ENCODE measurements around the gene IGF1R.
A peak's percentile ranks its signal among the peaks of the same experiment; 100 is the strongest.
"Not testable (repeated sequence)": the region's sequence is repeated elsewhere in the genome, so short reads cannot be mapped to it uniquely, and the experiment has no call there.

IGF1R gene

DNA sequence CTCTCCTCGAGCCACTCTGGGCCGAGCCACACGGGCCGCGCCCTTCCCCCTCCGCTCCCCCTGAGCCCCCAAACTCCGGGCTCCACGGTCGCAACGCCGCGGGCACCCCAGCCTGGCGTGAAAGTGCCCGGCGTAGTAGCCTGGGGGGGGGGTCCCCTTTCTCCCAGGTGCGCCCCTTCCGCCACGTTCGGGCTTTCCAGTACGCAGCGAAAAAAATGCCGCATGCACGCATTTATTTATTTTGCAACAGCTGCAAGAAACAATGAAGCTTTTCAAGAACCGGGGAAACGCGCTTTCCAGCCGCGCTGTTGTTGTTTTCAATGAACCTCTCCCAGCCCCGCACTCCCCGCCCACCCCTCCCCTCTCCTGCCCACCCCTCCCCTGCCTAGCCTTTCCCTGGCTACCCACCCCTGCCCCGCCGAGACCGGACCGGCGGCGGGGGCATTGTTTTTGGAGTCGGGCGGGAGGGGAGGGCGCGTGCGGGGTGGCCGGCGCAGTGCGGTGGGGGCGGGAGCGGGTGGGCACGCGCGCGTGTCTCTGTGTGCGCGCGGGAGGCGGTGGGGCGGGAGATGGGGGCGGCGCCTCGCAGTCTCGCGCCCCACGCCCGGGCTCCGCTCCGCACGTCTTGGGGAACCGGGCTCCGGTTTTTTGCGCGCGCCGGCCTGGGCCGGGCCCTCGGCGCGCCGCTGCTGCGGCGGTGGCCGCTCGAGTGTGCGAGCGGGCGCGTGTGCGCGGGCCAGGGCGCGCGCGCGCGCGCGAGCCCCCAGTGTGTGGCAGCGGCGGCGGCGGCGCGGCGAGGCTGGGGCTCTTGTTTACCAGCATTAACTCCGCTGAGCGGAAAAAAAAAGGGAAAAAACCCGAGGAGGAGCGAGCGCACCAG is at the start of gene IGF1R:
IGF1R (plus strand) TSS at position 766 of the 880 bp plus-strand sequence. CDS start 1,043 bp downstream, outside the sequence.
- peak; percentile 92 for DNase-seq

- DNase-seq = peak; percentile 25
Measured at GRCh38 chr15:98599909-98600691, 48.2 kb upstream of the IGF1R start.

- DNase-seq = no peak
Measured at GRCh38 chr15:98604983-98605382, 43.4 kb upstream of the IGF1R start.

DNA sequence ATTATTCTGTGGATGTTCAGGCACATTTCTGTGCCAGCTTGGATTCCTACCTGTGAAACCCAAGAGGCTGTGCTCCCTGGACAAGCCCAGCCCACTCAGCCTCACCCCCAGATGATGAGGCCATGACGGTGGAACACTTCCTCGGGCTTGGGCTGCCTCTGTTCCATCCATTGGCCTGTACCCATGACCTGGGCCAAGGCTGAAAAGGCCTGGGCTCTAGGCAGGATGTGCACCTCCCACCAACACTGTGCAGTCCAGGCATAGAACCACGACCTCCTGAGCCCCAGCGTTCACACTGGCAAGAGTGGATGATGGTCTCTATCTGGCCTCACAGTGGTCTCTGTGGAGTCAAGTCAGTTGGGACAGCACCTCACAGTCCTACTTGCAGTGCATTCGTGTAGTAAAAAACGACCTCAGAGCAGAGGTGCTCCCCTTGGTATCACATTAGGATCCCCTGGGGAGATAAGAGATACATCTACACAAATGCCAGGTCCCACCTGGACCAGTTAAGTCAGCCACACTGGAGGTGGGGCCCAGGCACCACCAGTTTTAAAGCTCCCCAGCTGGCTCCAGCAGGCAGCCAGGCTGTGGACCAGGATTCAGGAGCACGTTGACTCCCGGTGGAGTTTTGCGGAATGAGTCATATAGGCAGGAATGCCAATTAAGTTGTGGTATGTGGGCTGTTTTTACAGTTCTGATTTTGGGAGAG is 39.0 kb upstream of the IGF1R start:
- DNase-seq = no peak

DNA sequence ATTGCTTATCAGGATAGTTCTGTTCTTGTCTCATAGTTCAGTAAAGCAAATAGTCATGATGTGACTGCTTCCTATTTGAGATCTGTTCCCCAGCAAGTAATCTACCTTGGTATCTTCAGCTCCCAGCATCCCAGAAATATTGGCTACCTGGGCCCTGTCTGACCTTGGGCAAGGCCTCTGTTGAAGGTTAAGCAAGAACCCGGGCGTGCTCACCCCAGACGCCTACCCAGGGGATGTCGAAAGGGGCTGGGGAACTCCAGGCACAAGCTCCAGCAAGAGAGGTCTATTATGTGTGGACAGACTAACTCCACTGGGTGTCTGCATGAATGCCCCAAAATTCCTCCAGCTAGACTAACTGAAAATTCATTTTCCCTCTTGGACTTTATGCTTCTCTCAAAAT is 37.3 kb upstream of the IGF1R start:
- DNase-seq = no peak

DNA sequence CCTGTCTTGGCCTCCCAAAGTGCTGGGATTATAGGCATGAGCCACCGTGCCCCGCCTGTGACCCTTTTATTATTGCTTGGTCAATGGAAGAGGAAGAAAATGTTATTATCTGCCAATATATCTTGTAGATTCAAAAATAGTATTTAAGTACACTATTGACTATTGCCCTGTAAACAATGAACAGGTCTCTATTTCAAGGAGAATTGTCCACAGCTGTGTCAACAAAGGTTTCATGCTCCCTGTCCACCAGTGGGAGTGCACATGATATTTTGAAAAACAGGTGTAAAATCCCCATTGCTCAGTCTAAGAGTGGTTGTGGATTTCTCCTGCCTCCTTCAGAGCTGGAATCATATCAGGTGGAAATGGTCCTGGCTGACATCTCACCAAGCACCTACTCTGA is 36.5 kb upstream of the IGF1R start:
- no peak for DNase-seq

DNA sequence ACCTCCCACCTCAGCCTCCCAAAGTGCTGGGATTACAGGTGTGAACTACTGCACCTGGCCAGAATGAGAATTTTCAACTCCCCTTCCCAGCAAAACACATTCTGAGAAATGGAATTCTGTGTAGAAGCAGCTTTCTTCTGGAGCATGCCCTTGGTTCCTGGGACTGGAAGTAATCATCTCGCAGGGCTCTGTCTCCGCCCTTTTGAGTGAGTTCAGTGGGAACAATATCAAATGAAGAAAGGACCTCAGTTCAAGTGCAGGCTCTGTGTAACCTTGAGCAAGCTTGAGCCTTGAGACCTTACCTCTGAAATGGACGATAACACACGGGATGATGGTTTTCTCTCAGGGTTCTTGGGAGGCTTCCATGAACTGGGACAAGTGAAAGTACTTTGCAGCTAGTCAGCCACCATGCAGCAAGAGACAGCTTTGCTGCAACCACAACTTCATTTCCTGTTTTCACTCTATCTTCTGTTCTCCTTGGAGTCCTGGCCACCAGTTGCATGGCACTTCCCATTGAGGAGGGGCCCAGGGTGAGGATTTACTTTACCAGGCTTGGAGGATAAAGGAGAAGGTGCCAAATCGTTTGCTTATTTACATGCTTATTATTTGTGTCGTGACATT is 35.7 kb upstream of the IGF1R start:
- DNase-seq = no peak

- DNase-seq = no peak
Measured at GRCh38 chr15:98614681-98615080, 33.7 kb upstream of the IGF1R start.

DNA sequence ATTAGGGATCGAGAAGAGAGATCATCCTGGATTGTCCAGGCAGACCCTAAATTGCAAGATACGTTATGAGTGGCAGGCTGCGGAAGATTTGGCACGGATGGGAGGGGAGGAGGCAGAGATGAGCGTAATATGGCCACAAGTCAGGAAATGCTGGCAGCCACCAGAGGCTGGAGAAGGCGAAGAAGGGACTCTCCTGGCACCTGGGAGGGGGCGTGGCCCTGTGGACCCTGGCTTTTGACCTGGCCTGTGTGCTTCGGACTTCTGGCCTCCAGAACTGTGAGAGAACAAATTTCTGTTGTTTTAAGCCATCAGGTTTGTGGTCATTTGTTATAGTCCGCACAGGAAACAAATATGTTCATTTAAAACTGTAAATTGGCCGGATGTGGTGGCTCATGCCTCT is 31.9 kb upstream of the IGF1R start:
- DNase-seq = no peak

DNA sequence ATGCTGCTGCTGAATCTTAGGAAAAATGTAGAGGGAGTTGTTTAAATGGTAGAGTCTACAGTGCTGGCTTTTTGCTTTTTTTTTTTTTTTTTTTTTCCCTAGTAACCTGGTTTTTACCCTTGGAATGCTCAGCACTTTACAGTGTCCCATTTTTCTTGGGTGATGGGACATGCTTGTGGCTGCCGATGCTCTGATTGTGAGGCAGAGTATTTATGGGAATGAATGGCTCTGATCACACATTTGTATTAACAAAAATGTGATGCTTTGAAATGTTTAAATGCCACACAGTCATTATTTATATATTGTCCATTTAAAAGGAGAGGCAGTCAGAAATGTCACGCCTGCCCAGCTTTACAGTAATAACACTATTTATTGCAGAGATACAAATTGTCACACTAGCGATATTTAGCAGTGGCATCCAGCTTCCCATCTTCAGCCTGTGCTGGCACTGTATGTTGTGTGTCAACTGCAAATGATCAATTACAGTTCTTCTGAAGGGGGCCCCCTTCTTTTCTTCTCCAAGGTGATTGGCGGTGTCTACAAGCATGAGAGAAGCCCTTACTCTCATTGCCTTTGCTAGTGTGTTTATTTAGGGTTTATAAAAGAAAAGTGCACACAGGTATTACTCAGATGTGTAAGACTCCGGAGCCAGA is 30.9 kb upstream of the IGF1R start:
- DNase-seq = no peak

- DNase-seq = not testable (repeated sequence)
Measured at GRCh38 chr15:98618576-98618975, 29.8 kb upstream of the IGF1R start.

- DNase-seq = no peak
Measured at GRCh38 chr15:98620020-98620419, 28.3 kb upstream of the IGF1R start.

DNA sequence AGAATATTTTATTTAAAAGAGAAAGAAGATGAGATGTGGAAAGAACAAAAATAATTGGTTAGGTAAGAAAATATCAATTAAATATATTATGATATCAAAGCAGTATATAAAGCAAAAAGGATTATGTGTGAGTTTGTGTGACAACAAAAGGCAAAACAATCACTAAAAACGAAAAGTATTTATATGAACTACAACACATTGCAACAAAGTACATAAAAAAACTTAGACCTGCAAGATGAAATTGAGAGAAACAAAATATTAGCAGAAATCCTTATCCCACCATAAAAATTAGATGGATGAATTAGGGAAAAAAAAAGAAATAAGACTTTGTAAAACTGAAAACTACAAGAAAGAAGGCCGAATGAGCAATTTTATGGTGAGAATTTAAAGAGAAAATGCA is 27.3 kb upstream of the IGF1R start:
- no peak for DNase-seq

- no peak for DNase-seq
Measured at GRCh38 chr15:98625614-98626013, 22.7 kb upstream of the IGF1R start.

GRCh38 chr15:98626153-98626552 is 22.2 kb upstream of the IGF1R start:
- DNase-seq = no peak

- DNase-seq = no peak
Measured at GRCh38 chr15:98628216-98628615, 20.1 kb upstream of the IGF1R start.

GRCh38 chr15:98635848-98636247 is 12.5 kb upstream of the IGF1R start:
- DNase-seq = no peak

- no peak for DNase-seq
Measured at GRCh38 chr15:98643115-98643514, 5.2 kb upstream of the IGF1R start.

GRCh38 chr15:98646546-98647025 is 1.8 kb upstream of the IGF1R start:
- DNase-seq = no peak

DNA sequence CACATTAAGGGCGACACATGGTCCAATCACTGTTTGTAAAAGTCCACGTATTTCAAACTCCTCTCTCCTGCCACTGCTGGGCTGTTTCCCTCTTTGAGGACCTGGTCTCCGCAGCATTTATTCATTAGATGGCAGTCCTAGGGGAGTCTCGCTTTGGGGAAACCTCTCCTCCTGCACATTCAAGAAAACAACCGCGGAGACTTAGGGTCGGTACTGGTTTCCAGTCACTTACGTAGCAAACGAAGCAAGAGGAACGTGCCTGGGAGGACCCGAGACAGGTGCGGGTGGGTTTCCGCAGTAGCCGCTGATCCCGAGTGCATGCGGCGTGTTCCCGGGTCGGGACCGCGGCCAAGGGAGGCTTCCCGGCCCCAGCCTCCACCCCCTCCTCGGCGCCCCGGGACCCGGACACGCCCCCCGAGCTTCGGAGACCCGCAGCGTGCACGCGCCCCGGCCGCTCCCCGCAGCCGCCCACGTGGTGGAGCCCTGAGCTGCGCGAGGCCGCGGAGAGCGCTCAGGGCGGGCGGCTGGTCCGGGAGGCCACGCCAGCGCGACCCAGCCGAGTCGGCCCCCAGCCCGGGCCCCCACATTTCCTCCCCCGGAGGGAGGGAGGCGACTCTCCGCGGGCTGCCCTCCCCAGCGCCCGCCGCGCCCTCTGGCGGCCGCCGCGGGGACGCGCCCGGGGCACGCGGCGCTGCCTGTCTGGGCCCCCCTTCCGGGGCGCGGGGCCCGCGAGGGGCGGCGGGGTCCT is 1.1 kb upstream of the IGF1R start:
- peak; percentile 80 for DNase-seq
